H7 (cell line): ENCODE measurements around the gene SYCN. TPM values are rescaled to one million over a fixed set of nuclear protein-coding genes. Genes with fewer than 3 reads are reported as not detected.
"Not testable (repeated sequence)": the region's sequence is repeated elsewhere in the genome, so short reads cannot be mapped to it uniquely, and the experiment has no call there.

Source experiments
- DNase-seq: peaks from one replicate; pipeline ENCODE4 v3.0.0; 2012
- H3K27me3 ChIP-seq: 2 replicates; pipeline ENCODE4 v1.6.0; 2011; ENCODE audit warnings: mild to moderate bottlenecking, low read length; ENCODE audit not compliant: control insufficient read depth, insufficient read depth
- H3K36me3 ChIP-seq: replicated peaks from 2 replicates; pipeline ENCODE4 v1.5.1; 2011; ENCODE audit warnings: low read length; ENCODE audit not compliant: control insufficient read depth, insufficient read depth
- H3K4me3 ChIP-seq: 2 replicates; pipeline ENCODE4 v1.5.1; 2011; ENCODE audit warnings: low read depth, mild to moderate bottlenecking, control low read depth, low read length, moderate library complexity; ENCODE audit not compliant: insufficient read depth
- total RNA-seq: library from RNA; depleted of rRNA; stranded (reverse); fragments of >200 nt; shearing (Covaris generic); gene quantifications from 2 replicates; pipeline ENCODE4 v1.2.3, GENCODE V29; 2014

SYCN gene
- total RNA-seq, 1 experiment from 2014 or later = not detected

DNA sequence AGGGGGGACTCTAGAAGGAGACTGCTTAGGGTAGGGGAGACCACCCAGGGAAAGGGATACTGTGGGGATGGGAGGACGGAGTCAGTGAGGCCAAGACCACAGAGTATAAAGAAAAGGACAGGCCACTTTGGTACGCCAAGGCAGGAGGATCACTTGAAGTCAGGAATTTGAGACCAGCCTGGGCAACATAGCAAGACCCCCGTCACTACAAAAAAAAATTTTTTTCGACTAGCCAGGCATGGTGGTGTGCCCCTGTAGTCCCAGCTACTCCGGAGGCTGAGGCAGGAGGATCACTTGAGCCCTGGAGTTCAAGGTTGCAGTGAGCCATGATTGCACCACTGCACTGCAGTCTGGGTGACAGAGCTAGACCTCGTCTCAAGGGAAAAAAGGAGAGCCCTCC lies 34.1 kb upstream of the SYCN start:
- Histone ChIP-seq H3K4me3 (no peak overlapping the region), H3K27me3 (peaks cover 3% of the 10 kb centered on the region; the same call in 1 of the 2 replicates), H3K36me3 (no peaks in the 10 kb centered on the region)
- no peak for DNase-seq

DNA sequence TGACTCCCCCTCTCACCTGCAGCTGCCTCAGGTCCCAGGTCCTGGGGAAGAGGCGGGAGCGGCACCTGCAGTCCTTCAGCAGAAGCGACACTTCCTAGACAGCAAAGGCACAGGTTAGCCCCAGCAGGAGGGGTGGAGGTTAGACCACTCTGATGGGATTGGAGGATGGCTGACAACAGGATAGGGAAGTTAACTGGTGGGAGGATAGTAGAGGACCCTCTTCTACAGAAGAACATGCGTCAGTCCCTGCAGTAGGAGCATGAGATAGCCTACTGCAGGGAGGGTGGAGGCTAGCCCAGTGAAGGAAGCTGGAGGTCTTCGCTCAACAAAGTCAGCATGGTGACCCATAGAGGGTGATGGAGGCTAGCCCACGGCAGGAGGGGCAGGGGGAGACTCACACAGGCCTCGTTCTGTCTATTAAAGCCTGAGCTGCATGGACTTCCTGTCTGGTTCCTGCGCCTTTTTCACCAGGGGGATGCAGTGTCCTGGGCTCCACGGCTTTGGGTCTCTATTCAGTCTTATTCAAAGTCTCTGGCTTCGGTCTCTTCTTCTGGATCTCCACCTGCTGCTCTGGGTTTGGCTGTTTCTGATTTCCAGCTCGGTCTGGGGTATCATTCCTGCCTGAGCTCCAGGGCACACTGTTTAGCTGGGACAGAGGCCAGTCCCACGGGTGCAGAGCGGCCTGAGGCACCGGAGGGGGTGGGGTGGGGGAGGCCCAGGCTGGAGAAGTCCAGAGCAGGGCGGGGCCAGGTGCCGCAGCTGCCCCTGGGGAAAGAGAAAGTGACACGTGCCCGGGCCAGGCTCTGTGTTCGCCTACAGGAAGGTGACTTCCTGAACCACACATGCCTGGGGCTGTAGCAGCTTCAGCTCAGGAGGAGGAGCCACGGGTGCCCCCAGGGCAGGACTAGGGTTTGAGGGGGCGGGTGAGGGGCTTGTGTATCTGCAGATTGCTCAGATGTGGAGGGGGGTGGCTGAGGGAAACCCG lies 33.4 kb upstream of the SYCN start:
- H3K4me3 ChIP-seq = no peak overlapping the region
- DNase-seq = peak; percentile 62
- no peaks in the 10 kb centered on the region for H3K36me3 ChIP-seq
- H3K27me3 ChIP-seq = peaks cover 3% of the 10 kb centered on the region; the same call in 1 of the 2 replicates

DNA sequence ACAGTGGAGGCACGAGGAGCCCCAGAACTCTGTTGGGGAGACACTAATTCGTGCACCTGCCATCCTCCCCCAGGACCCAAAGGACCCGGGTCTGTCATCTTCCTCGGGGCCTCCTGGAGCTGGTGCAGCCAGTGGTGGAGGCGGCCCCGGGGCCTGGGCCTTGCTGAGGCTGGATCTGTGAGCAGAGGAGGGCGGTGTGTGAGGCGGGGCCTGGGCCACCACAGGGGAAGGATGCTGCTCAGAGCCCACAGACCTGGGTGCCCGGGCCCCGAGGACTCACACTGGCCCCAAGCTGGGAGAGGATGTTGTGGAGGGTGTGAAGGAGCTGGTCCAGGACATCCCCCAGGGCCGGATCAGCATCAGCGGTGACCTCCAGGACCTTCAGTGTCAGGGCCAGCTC lies 32.5 kb upstream of the SYCN start:
- DNase-seq = peak; percentile 13
- Histone ChIP-seq H3K27me3 (peaks cover 3% of the 10 kb centered on the region; the same call in 1 of the 2 replicates), H3K36me3 (no peaks in the 10 kb centered on the region), H3K4me3 (no peak overlapping the region)

DNA sequence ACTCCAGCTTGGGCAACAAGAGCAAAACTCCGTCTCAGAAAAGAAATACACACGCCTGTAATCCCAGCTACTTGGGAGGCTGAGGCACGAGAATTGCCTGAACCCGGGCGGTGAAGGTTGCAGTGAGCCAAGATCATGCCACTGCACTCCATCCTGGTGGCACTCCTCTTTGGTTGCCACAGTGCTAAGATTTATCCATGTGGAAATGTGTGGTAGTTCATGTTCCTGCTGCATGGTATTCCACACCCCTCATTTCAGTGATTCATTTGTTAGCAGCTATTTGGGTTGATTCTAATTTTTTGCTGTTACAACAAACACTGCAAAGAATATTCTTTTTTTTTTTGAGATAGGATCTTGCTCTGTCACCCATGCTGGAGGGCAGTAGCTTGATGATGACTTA lies 28.6 kb upstream of the SYCN start:
- no peaks in the 10 kb centered on the region for H3K36me3 ChIP-seq
- H3K4me3 ChIP-seq = no peak overlapping the region
- no peaks in the 10 kb centered on the region; the same call in 1 of the 2 replicates for H3K27me3 ChIP-seq
- no peak for DNase-seq

DNA sequence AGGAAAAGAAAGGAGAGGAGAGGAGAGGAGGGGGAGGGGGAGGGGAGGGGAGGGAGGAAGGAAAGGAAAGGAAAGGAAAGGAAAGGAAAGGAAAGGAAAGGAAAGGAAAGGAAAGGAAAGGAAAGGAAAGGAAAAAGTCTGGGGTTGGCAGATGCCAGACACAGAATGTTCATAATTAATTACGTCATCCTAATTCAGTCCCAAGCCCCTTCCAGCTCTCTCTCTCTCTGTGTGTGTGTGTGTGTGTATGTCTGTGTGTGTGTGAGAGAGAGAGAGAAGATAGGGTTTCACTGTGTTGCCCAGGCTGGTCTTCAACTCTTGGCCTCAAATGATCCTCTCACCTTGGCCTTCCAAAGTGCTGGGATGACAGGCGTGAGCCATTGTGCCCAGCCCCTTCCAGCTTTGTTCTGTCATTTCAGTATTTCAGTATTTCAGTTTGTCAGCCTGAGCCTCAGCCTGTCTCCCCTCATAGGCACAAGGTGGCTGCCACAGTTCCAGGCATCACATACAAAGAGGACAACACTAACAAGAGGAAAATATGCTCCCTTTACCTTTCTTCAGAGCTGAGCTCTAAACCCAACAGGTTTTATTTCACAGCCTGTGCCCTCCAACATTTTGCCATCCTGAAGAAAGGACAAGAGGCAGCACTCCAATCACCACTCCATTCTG lies 26.2 kb upstream of the SYCN start:
- no peak for DNase-seq
- no peaks in the 10 kb centered on the region for H3K36me3 ChIP-seq
- H3K4me3 ChIP-seq = no peak overlapping the region
- no peaks in the 10 kb centered on the region; the same call in 1 of the 2 replicates for H3K27me3 ChIP-seq

DNA sequence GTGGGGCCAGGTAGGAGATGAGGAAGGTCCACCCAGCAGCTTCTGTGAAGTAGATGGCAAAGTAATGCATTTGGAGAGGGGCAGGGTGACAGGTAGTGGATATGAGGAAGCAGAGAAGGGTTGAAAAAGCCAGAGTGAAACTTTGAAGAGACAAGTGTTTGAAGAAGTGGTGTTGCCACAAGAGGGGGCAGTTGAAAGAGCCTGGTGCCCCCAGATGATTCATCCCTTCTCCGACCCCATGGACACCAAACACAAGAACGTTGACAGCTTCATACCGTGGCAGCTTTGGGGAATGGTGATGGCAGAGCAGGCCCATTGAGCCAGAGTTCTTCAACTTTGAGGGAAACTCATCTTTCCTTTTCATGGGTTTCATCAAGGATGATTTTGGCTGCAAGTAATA lies 20.8 kb upstream of the SYCN start:
- Histone ChIP-seq H3K36me3 (no peaks in the 10 kb centered on the region), H3K4me3 (no peak overlapping the region), H3K27me3 (peaks cover 5% of the 10 kb centered on the region; the same call in 1 of the 2 replicates)
- DNase-seq = peak; percentile 56

DNA sequence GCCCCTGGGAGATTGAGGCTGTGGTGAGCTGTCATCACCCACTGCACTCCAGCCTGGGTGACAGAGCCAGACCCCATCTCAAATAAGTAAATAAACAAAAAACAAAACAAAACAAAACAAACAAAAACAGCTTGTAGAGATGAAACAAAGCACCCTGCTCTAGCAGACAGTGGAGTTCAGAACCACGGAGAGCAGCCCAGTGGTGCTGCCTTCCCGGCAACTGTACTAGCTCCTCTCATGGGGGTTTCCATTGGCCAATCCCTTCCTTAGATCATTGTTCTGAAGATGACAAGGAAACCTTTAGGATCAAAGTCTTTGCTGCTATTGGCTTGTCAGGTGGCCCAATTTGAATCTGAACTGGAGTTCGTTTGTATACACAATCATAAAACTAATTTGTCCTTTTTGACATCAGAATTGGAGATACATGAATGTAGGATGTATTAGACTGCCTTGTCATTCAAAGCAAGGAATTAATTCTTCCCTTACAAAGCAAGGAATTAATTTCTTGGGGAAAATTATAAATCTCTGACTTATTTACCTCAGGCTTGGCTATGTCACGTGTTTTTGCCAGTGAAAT lies 19.7 kb upstream of the SYCN start:
- Histone ChIP-seq H3K36me3 (no peaks in the 10 kb centered on the region), H3K27me3 (peaks cover 6% of the 10 kb centered on the region; the same call in 1 of the 2 replicates), H3K4me3 (no peak overlapping the region)
- peak; percentile 75 for DNase-seq

DNA sequence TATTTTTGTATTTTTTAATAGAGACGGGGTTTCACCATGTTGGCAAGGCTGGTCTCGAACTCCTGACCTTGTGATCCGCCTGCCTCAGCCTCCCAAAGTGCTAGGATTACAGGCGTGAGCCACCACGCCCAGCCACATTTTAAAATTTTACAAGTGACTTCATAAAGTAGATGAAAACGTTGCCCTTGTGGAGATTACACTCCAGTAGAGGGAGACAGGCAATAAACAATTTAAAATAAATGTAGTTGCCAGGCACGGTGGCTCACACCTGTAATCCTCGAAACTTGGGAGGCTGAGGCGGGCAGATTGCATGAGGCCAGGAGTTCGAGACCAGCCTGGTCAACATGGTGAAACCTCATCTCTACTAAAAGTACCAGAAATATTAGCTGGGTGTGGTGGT lies 15.0 kb upstream of the SYCN start:
- not testable (repeated sequence) for DNase-seq, H3K36me3 ChIP-seq, H3K27me3 ChIP-seq, H3K4me3 ChIP-seq

DNA sequence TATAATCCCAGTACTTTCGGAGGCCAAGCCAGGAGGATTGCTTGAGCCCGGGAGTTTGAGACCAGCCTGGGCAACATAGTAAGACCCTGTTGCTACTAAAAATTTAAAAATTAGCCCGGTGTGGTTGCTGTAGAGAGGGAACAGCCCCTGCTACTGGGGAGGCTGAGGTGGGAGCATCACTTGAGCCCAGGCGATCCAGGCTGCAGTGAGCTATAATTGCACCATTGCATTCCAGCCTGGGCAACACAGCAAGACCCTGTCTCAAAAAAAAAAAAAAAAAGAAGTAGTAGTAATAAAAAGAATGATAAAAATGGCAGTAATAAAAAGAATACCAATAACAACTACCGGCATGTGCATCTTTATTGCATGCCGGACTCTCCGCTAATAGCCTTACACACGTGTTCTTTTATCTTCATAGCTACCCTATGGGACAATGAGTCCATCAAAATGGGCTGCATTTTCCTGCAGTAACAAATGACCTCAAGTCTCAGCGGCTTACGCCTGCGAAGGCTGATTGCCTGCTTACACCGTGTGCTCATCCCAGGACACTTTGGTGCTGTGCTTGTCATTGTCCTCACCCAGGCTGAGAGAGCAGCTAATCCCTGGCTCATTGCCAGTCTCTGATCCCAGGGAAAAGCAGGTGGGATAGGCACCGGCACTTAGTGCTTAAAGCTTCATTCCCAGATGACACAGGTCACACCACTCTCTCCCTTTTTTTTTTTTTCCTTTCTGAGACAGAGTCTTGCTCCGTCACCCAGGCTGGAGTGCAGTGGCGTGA lies 14.4 kb upstream of the SYCN start:
- Histone ChIP-seq H3K4me3 (no peak overlapping the region), H3K27me3 (peaks cover 4% of the 10 kb centered on the region; the same call in 1 of the 2 replicates), H3K36me3 (no peaks in the 10 kb centered on the region)
- DNase-seq = no peak

DNA sequence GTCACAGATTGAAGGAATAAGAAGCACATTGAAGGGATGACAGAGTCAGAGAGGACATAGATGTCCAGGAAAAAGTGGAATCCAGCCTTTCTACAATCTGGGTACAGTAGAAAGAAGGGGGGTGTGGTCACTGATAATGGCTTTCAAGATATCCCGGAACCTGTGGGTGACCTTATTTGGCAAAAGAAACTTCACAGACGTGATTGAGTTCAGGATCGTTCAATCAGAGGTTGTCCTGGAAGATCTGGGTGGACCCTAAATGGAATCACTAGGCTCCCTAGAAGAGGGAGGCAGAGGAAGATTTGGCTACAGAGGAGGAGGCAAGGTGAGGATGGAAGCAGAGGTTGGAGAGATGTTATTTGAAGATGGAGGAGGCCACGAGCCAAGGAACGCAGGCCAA lies 13.0 kb upstream of the SYCN start:
- H3K36me3 ChIP-seq = no peaks in the 10 kb centered on the region
- no peak for DNase-seq
- H3K4me3 ChIP-seq = no peak overlapping the region
- H3K27me3 ChIP-seq = peaks cover 4% of the 10 kb centered on the region; the same call in 1 of the 2 replicates

DNA sequence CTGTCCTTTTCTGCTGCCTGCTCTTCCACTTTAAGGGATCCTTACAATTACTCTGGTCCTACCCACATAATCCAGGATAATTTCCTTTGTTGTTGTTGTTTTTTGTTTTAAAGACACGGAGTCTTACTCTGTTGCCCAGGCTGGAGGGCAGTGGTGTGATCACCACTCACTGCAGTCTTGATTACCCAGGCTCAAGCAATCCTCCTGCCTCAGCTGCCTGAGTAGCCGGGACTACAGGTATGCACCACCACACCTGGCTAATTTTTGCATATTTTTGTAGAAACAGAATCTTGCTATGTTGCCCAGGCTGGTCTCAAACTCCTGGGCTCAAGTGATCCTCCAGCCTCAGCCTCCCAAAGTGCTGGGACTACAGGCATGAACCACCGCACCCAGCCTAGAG lies 11.3 kb upstream of the SYCN start:
- not testable (repeated sequence) for H3K36me3 ChIP-seq, H3K4me3 ChIP-seq, H3K27me3 ChIP-seq, DNase-seq

DNA sequence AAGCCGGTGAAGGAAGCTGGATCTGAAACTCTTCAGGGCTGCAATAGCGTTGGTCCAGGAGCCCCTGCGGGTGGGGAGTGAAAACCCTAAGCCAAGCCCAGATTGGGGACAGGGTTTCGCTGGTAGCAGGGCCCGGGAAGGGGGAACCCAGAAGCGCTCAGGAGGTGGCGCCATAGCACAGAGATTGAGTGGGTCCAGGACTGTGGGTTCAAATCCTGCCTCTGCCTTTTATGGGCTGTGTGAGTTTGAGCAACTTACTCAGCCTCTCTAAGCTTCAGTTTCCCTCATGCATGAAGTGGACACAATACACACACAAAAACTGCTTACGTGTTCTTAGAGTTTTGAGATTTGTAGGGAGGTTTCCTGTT lies 8.3 kb upstream of the SYCN start:
- H3K4me3 ChIP-seq = no peak overlapping the region
- peak; percentile 81 for DNase-seq
- no peaks in the 10 kb centered on the region for H3K27me3 ChIP-seq
- no peaks in the 10 kb centered on the region for H3K36me3 ChIP-seq

DNA sequence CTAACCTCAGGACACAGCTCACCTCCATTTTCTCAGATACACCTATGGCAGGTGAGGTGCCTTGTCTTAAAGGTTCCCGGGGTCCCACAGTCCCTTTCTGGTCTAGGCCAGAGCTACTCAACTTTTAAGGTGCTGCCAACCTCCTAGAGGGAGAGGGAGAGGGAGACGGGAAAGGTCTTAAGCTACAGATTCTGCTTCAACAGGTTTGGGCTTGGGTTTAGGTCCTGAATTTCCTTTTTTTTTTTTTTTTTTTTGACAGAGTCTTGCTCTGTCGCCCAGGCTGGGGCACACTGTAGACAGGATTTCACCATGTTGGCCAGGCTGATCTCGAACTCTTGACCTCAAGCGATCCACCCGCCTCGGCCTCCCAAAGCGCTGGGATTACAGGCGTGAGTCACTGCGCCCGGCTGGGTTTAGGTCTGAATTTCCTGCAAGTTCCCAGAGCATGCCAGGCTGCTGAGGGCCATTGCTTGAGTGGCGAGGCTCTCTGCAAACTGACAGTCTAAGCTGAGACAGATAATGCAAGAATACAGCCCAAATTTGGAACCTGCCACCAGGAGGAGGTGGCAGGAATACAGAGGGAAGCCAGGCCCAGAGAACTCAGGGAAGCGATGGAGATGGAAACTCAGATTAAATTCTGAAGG lies 7.8 kb upstream of the SYCN start:
- no peaks in the 10 kb centered on the region for H3K36me3 ChIP-seq

DNA sequence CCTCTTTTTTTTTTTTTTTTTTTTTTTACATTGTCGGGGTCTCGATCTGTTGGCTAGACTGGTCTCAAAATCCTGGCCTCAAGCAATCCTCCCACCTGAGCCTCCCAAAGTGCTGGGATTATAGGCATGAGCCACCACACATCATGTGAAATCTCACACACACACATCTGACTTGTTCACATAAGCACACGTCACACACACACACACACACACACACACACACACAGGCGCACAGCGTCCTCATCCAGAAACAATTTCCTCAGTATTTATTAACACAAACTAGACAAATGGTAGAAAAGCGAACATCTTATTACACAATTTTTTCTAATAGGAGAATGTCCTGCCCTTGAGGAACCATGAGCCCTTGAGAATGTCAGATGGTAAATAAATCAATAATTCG lies 5.1 kb upstream of the SYCN start:
- no peak for DNase-seq
- no peak overlapping the region for H3K4me3 ChIP-seq

More for the DNA sequence above, 7.8 kb upstream of the SYCN start:
- Histone ChIP-seq H3K27me3 (no peaks in the 10 kb centered on the region), H3K4me3 (no peak overlapping the region)
- DNase-seq = no peak

More for the DNA sequence above, 5.1 kb upstream of the SYCN start:
- Histone ChIP-seq H3K36me3 (no peaks in the 10 kb centered on the region), H3K27me3 (no peaks in the 10 kb centered on the region; the same call in 1 of the 2 replicates)
